Keratinocyte (primary cell): ENCODE data around the gene ICE2.

Experiments used
- EZH2 ChIP-seq: IDR thresholded peaks from one replicate; pipeline ENCODE4 v1.6.1; 2012; ENCODE audit warnings: inconsistent platforms, mild to moderate bottlenecking, low read length, moderate library complexity
- TF ChIP-seq, protein P1 (sequence below), 3 experiments: IDR thresholded peaks in 1 of 3; conservative IDR thresholded peaks in 1 of 3; optimal IDR thresholded peaks in 1 of 3; 2 replicates in 2 of 3; 3 replicates in 1 of 3; pipeline versions ENCODE3 to v1.5.1; 2011; ENCODE audit warnings: low read length in 3 of 3, mild to moderate bottlenecking in 3 of 3, moderate library complexity in 2 of 3, control low read depth in 1 of 3, inconsistent platforms in 1 of 3; ENCODE audit not compliant: insufficient read depth in 2 of 3; ENCODE audit errors: extremely low read depth in 1 of 3

DNA sequence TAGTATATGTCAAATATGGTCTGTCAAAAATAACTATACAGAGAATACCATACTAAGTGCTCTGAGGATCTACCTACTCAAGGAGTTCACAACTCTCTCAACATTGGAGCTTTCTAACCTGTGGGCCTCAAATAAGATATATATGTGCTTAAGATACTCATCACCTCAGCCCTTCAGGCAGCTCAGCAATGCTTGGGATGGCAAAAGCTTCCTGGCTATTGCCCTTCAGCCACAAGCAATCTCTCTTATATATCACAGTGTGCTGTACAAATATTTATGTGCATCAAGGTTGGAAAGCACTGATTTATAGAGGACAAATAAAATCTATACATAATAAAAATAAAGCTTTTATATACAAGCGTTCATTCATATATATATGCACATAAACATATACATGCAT, 40.3 kb downstream of the ICE2 start:
- TF ChIP-seq, protein P1, sequence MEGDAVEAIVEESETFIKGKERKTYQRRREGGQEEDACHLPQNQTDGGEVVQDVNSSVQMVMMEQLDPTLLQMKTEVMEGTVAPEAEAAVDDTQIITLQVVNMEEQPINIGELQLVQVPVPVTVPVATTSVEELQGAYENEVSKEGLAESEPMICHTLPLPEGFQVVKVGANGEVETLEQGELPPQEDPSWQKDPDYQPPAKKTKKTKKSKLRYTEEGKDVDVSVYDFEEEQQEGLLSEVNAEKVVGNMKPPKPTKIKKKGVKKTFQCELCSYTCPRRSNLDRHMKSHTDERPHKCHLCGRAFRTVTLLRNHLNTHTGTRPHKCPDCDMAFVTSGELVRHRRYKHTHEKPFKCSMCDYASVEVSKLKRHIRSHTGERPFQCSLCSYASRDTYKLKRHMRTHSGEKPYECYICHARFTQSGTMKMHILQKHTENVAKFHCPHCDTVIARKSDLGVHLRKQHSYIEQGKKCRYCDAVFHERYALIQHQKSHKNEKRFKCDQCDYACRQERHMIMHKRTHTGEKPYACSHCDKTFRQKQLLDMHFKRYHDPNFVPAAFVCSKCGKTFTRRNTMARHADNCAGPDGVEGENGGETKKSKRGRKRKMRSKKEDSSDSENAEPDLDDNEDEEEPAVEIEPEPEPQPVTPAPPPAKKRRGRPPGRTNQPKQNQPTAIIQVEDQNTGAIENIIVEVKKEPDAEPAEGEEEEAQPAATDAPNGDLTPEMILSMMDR (optimal IDR thresholded peaks at IDR 0.05 in 1 of 3, IDR thresholded peaks at IDR 0.05 in 1 of 3, conservative IDR thresholded peaks at IDR 0.05 in 1 of 3; ENCODE audit: extremely low read depth in 1 of 3, insufficient read depth in 2 of 3, low read length in 3 of 3) = no peak
- no peak for TF ChIP-seq EZH2
